NCI-H187 treated with DMSO at 0.1 percent for 48 hours (cell line): ENCODE measurements around the gene SLC4A7.
"Not testable (repeated sequence)": the region's sequence is repeated elsewhere in the genome, so short reads cannot be mapped to it uniquely, and the experiment has no call there.

Experiments used
- DNase-seq: peaks from one replicate; lab custom pipeline; 2025; lab: John Stamatoyannopoulos, UW

SLC4A7 gene

GRCh38 chr3:27360113-27361078 lies 123.8 kb downstream of the SLC4A7 start:
- no peak for DNase-seq

GRCh38 chr3:27358372-27358771 lies 125.8 kb downstream of the SLC4A7 start:
- DNase-seq, result no peak

DNA sequence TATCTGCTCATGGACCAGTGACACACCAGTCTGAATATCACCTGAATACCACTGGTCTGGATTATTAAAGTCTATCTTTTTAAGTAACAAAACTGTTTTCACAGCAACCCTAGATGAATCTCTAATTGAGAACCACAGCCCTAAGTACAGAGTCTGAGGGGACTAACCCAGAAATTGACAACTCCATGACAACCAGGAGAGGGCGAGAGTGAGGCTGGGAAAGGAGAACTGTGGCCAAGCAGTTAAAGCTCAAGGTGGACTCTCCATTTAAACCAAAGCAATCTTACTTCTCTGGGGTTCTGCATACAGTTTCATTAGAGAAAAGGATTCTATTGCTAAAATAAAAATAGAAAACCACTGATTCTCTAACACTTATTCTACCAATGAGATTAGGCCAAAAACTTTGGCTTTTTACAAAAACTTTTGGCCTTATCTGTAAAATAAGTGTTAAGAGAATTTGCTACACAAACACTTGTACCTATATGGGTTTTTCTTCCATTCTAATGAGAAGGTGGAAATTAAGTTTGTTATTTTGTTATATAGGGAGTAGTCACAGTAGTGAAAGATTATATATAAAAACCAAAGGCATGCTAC lies 126.4 kb downstream of the SLC4A7 start:
- DNase-seq, result no peak

DNA sequence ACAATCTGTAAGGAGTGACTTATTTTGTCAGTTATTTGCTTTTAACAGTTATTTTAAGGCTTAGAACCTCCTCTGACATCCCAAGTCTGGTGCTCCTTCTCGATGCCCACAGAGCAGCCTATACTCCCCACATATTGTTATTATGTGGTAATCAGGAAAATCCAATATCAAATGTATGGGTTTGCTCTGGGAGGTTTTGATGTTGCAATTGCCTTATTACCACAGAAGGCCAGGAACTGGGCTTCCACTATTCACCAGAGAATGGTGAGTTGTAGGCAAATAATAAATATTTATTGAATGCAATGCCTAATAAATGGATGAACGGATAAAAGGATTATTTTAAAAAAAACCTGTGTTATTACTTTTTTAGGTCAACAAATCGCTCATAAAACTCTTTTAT lies 127.2 kb downstream of the SLC4A7 start:
- DNase-seq, result no peak

DNA sequence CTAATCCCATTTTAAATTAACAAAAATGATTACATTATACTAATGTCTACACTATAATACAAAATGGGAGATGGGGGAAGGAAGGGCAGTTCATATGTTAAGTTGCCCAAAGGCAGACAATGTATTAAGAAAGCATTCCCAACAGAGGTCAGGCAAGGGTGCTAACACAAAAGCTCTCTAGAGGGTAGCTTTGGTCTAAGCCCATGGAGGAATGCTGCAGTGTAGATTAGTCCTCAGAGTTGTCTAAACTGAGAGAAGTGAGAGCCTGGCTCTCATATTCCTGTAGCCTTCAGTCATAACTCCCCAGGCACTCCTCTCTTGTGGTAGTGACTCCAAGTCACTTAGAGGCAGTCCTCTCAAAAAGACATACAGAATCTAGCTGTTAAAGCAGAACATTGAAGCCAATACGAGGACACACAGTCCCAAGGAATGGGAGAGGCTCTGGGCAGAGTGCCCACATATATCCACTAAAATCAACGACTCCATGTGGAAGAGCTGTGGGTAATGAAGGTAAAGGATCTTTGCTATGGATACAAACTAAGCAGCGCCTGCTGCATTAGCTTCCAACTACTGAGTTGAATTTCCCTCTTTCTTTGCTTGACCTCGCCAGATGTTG lies 129.5 kb downstream of the SLC4A7 start:
- DNase-seq, result no peak

GRCh38 chr3:27354161-27354560 lies 130.0 kb downstream of the SLC4A7 start:
- no peak for DNase-seq

GRCh38 chr3:27353221-27353620 lies 131.0 kb downstream of the SLC4A7 start:
- DNase-seq, result no peak

DNA sequence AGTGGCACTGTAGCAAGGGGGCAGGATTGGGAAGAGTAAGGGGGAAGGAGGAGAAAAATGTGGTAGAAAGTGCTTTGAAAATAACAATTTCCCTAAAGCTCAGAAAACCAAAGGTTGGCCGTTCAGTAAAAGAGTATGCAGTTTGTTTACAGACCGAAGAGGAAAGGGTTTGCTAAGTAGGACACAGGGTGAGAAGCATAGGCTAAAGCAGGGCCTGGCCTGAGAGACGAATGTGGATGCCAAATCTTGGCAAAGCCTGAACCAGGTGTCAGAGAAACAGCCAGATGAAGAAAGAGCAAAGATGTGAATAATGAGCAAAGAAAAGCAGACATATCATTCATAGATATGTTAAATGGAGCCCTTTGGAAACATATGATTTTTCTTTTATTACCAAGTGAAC lies 132.1 kb downstream of the SLC4A7 start:
- no peak for DNase-seq

- DNase-seq, result no peak
Observed at GRCh38 chr3:27349832-27350231, 134.4 kb downstream of the SLC4A7 start.

DNA sequence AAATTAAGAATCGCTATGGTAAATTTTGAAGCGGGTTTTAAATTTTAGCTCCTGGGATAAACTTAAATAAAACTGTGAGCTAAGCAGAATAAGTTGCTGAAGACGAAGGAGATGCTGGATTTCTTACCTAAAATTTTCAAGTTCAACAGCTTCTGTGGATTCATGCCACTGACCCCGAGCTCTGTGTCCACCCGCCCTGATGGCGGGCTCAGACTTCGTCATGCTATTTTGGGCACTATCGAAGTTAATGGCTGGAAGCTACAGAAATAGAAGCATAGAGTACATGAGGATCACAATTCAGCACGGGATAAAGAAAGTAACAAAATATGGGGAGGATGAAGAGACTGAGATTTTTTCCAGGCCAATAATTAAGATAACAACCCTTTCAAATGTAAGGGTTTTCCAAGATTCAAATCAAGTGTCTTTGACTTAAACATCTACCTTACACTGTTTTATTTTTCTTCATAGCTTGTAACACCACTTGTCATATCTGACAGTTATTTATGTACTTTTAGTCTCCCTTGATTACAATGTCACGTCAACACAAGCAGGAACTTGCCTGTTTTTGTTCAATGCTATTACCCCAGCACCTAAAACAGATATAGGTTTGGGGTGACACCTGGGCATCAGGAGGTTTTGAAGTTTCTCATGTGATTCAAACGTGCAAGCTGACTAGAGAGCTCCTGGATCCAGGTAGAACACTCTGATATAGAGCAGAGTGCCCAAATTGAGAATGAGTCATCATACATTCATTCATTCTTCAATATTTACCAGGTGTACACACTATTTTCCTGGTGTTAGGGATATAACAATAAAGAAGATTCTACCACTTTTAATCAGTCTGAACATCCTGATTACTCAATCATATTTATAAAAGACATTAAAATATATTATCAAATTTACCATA lies 138.0 kb downstream of the SLC4A7 start:
- no peak for DNase-seq

DNA sequence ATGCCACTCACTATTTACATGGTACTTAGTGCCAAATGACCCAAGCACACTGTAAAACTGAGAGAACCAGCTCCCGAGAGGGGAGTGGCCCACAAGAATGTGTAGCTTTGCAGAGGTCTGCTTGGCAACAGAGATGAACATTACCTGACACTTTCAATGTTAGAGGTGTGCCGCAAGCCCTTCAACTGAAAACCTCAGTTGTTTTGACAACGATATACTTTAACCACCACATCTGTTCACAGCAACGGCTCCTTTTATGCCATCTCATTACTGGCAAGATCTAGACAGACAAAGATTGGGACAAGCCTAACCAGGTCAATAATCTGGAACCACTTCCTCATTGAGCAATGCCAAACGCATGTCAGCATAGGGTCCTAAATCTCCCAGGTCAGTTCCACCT lies 138.7 kb downstream of the SLC4A7 start:
- DNase-seq, result no peak

DNA sequence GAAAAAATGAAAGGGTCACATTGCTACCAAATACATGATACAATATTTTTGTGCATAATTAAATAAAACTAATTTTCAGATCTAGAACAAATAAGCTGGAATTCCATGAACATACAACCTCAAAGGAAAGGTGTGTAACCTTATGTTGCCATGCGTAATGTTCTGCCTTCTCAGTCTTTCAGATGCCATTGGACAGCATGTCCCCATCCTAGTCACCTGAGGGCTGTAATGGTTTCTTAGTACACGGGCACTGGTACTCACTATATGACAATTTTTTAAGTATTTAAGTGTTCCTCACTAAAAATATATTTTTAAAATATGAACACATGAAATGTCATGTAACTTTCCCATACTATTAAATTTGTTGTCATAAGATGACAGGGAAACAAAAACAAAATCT lies 139.1 kb downstream of the SLC4A7 start:
- DNase-seq, result no peak

GRCh38 chr3:27344192-27344591 lies 140.0 kb downstream of the SLC4A7 start:
- DNase-seq, result no peak

DNA sequence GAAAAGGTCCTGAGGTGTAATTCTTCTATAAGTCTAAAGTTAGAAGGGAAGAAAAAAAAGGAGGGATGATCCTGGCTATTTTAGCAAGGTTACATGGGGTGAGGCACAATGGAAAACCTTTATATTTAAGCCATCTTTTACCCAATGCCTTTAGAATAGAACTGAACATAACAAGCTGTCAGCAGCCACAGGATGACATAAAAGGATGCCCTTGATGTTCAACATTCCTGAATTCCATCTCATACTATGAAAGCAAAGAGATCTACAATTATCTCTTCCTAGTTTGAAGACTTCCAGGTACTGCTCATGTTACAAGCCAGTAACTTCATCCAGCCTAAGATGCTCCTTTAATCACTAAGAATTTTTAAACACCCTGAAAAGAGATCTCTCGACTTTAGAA lies 141.9 kb downstream of the SLC4A7 start:
- DNase-seq, result no peak

DNA sequence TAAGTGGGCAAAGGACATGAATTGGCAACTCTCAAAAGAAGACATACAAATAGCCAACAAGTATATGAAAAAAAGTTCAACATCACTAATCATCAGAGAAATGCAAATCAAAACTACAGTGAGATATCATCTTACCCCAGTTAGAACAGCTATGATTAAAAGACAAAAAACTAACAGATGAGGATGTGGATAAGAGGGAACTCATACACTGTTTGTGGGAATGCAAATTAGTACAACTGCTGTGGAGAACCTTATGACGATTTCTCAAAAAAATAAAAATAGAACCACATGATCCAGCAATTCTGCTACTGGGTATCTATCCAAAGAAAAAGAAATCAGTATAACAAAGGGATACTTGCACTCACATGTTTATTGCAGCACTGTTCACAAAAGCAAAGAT lies 143.7 kb downstream of the SLC4A7 start:
- DNase-seq, result no peak

DNA sequence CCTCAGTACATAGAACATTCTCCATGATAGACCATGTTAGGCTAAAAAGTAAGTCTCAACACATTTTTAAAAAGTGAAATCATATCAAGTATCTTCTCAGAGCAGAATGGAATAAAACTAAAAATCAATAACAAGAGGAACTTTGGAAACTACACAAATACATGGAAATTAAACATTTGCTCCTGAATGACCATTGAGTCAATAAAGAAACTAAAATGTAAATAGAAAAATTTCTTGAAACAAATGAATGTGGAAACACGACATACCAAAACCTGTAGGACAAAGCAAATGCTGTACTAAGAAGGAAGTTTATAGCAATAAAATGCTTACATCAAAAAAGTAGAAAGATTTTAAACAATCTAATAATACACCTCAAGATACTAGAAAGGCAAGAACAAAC lies 148.6 kb downstream of the SLC4A7 start:
- DNase-seq, result no peak

DNA sequence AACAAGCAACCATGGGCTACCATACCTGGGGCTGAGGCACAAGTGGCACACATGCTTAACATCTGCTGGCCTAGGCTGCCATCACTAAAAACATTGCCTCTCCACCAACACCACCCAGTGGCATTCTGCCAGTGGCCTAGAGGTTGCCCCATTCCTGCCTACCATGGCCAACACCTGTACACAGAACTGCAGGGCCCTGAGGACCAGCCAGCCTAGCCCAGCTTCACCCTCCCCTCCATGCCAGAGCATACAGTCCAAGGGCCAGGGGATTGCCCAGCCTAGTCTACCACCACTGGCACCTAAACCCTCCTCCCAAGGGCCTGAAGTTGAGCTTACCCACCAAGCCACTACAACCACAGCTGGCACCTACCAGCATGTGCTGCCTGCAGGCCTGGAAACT lies 150.3 kb downstream of the SLC4A7 start:
- DNase-seq, result no peak

DNA sequence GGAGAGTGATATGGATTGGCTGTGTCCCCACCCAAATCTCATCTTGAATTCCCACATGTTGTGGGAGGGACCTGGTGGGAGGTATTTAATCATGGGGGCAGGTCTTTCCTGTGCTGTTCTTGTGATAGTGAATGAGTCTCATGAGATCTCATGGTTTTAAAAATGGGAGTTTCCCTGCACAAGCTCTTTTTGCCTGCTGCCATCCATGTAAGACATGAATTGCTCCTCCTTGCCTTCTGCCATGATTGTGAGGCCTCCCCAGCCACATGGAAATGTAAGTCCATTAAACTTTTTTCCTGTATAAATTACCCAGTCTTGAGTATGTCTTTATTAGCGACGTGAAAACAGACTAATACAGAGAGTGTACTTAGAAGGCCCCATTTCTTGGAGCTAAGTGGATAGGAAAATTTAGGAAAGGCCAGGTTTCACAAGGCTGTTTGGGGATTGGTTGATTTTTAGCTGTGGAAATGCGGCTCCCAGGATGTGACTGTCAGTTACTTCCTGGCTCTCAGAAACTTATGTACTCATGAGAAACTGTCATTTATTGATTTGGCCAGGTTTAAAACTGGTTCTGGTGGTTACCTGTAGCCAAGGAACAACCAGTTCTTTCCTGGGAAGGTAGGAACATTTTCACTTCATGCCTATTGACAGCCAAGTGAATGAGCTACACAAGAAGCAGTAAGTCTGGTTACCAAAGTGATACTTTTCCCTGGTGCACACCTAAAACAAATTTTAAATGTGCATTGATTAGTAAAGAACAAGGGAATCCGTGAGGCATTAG lies 155.0 kb downstream of the SLC4A7 start:
- DNase-seq, result not testable (repeated sequence)

GRCh38 chr3:27326629-27327545 lies 157.3 kb downstream of the SLC4A7 start:
- DNase-seq, result no peak

GRCh38 chr3:27326202-27326601 lies 158.0 kb downstream of the SLC4A7 start:
- DNase-seq, result no peak
